Natural killer cell (primary cell): ENCODE data around the gene MYLK. TPM values are rescaled to one million over a fixed set of nuclear protein-coding genes. Genes with fewer than 3 reads are reported as not detected.
"Not testable (repeated sequence)": the region's sequence is repeated elsewhere in the genome, so short reads cannot be mapped to it uniquely, and the experiment has no call there.

Experiments
- ATAC-seq, 3 donors: fragments of 150-1000 bp in 2 of 3; fragments of 200-7000 bp in 1 of 3; cut with Tn5 transposase; 1 replicate in 1 of 3; 2 replicates in 2 of 3; pipeline ENCODE4 v1.10.0; 2021; ENCODE audit warnings: mild to moderate bottlenecking in 2 of 3, moderate library complexity in 2 of 3
- DNase-seq, 2 donors: peaks; one replicate each; pipeline versions ENCODE4 v3.0.0 to v3.0.0-alpha.2; 2013 to 2021; ENCODE audit warnings: mixed read lengths in 1 of 2
- H3K27ac ChIP-seq: one replicate; pipeline ENCODE4 v1.5.1; 2013; ENCODE audit warnings: mild to moderate bottlenecking, low read length
- H3K27me3 ChIP-seq: one replicate; pipeline ENCODE4 v1.6.1; 2013; ENCODE audit warnings: low read length; ENCODE audit not compliant: control insufficient read depth, insufficient read depth
- H3K36me3 ChIP-seq: one replicate; pipeline ENCODE4 v1.6.1; 2013; ENCODE audit warnings: low read length; ENCODE audit not compliant: control insufficient read depth, insufficient read depth
- H3K4me1 ChIP-seq: one replicate; pipeline ENCODE4 v1.6.1; 2013; ENCODE audit warnings: low read length; ENCODE audit not compliant: control insufficient read depth, insufficient read depth
- H3K4me3 ChIP-seq: one replicate; pipeline ENCODE4 v1.5.1; 2013; ENCODE audit warnings: low read length
- H3K9me3 ChIP-seq: one replicate; pipeline ENCODE4 v1.6.1; 2013; ENCODE audit warnings: low read length; ENCODE audit not compliant: control insufficient read depth, insufficient read depth
- H3K27ac Mint-ChIP-seq, 2 donors: one replicate each; pipeline ENCODE4 v1.8.0; 2022; ENCODE audit warnings: mild to moderate bottlenecking in 2 of 2, mixed read lengths in 2 of 2, moderate library complexity in 1 of 2
- H3K27me3 Mint-ChIP-seq, 2 donors: one replicate each; pipeline ENCODE4 v1.8.0; 2022; ENCODE audit warnings: low read depth in 2 of 2, mixed read lengths in 2 of 2
- H3K36me3 Mint-ChIP-seq: one replicate; pipeline ENCODE4 v1.8.0; 2022; ENCODE audit warnings: mixed read lengths
- H3K4me1 Mint-ChIP-seq, 2 donors: one replicate each; pipeline ENCODE4 v1.8.0; 2022; ENCODE audit warnings: mixed read lengths in 2 of 2
- H3K4me3 Mint-ChIP-seq: one replicate; pipeline ENCODE4 v1.8.0; 2022; ENCODE audit warnings: mild to moderate bottlenecking, moderate library complexity, mixed read lengths
- H3K9me3 Mint-ChIP-seq, 2 donors: one replicate each; pipeline ENCODE4 v1.8.0; 2022; ENCODE audit warnings: mixed read lengths in 2 of 2
- WGBS: methylation state at CpG from one replicate; pipeline ENCODE4 v1.1.7; 2013; ENCODE audit warnings: missing lambda C conversion rate; ENCODE audit not compliant: insufficient coverage; 5-methylcytosine and 5-hydroxymethylcytosine counted together
- intact Hi-C: fragments of 100-400 bp; cut with micrococcal nuclease; formaldehyde crosslinking; loops from one replicate; pipeline ENCODE4 v1.14.2; 2022
- total RNA-seq, 4 donors: library from RNA; stranded (reverse); fragments of 120-200 nt in 1 of 4; gene quantifications; one replicate each; pipeline versions ENCODE4 v1.2.3 to v1.2.4, GENCODE V29; 2013 to 2022
- TF ChIP-seq, protein P1 (sequence below): fragments of 200-600 bp; IDR thresholded peaks from one replicate; pipeline ENCODE4 v1.8.0; 2022; ENCODE audit warnings: antibody characterized with exemption

Gene MYLK
- total RNA-seq, 3 donors from 2014 or later (not counting 1 experiment from before 2014, with no cell fraction given): 0.39 to 5.4 (median 3.4) TPM

DNA sequence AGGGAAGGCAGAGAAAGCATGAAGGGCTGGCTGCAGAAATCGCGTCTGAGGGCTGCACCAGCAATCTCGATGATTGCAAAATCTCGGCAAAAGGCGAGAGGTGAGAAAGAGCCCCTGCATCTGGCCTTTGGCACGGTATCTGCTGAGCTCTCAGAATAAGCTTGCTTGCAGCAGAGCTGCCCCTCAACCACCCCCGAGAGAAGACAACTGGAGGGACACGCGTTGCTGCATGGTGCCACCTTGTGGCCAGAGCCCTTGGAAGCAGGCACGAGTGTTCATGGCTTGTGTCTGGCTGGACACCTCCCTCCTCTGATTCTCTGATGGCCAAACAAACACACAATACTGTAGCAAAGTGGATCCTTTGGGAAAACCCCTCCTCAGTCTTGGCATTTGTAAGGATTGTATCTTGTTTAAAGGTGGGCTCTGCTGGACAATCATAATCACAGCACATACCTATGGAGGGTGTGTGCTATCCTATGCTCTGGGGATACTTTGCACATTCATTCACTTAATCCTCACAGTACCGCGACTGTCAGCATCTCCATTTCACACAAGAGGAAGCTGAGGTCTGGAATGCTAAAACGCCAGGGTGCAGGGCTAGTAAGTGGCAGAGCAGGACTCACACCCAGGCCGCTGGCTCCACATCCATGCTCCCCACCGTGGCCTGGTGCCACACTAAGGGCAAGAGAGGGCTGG lies 164.9 kb downstream of the MYLK start:
- H3K9me3 ChIP-seq, H3K4me3 ChIP-seq, H3K4me1 Mint-ChIP-seq, H3K36me3 Mint-ChIP-seq, intact Hi-C loops, H3K4me3 Mint-ChIP-seq, H3K9me3 Mint-ChIP-seq, H3K27ac ChIP-seq, H3K27me3 Mint-ChIP-seq, H3K36me3 ChIP-seq, H3K27me3 ChIP-seq, H3K4me1 ChIP-seq, H3K27ac Mint-ChIP-seq: not testable (repeated sequence)
- ATAC-seq: peak in 2 of 3 donors; percentile 38 to 64
- DNase-seq: peak in 1 of 2 donors; percentile 58
- TF ChIP-seq, protein P1, sequence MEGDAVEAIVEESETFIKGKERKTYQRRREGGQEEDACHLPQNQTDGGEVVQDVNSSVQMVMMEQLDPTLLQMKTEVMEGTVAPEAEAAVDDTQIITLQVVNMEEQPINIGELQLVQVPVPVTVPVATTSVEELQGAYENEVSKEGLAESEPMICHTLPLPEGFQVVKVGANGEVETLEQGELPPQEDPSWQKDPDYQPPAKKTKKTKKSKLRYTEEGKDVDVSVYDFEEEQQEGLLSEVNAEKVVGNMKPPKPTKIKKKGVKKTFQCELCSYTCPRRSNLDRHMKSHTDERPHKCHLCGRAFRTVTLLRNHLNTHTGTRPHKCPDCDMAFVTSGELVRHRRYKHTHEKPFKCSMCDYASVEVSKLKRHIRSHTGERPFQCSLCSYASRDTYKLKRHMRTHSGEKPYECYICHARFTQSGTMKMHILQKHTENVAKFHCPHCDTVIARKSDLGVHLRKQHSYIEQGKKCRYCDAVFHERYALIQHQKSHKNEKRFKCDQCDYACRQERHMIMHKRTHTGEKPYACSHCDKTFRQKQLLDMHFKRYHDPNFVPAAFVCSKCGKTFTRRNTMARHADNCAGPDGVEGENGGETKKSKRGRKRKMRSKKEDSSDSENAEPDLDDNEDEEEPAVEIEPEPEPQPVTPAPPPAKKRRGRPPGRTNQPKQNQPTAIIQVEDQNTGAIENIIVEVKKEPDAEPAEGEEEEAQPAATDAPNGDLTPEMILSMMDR: peak; percentile 15
- 44% methylated on average over 14 of the region's 15 CpGs for WGBS

DNA sequence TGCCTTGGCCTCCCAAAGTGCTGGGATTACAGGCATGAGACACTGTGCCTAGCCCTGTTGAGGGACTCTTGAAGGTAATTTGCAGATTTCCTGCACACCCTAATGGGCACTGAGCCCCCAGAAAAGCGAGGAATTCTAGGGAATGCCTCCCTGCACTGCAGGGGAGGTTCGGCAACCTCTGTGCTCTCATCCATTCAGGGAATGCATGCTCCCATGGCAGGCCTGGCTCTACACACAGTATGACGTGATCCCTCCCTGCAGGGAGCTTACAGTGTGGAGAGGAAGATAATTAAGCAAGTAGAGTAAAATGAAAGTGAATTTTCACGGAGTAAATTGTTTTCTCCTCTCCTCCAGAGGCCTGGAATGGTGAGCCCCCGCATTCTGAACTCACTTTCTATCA lies 166.0 kb downstream of the MYLK start:
- peaks cover 0 to 3% of the 10 kb centered on the region in 2 donors for H3K27me3 Mint-ChIP-seq
- H3K36me3 ChIP-seq: no peaks in the 10 kb centered on the region
- intact Hi-C loops: no loop called here
- no peak overlapping the region for H3K27ac ChIP-seq
- TF ChIP-seq, protein P1: no peak
- peaks cover 0 to 4% of the 10 kb centered on the region in 2 donors for H3K4me1 Mint-ChIP-seq
- H3K9me3 Mint-ChIP-seq: no peaks in the 10 kb centered on the region
- DNase-seq (no peak), ATAC-seq (no peak)
- no peak overlapping the region for H3K4me3 Mint-ChIP-seq
- WGBS: 83% methylated on average over 5 of the region's 5 CpGs
- H3K27me3 ChIP-seq: no peaks in the 10 kb centered on the region
- no peaks in the 10 kb centered on the region for H3K36me3 Mint-ChIP-seq
- no peaks in the 10 kb centered on the region for H3K4me1 ChIP-seq
- no peak overlapping the region for H3K27ac Mint-ChIP-seq
- H3K9me3 ChIP-seq: no peaks in the 10 kb centered on the region
- no peak overlapping the region for H3K4me3 ChIP-seq

GRCh38 chr3:123717451-123717850 lies 166.7 kb downstream of the MYLK start:
- H3K36me3 ChIP-seq, H3K4me1 Mint-ChIP-seq, H3K4me3 Mint-ChIP-seq, H3K27me3 Mint-ChIP-seq, H3K36me3 Mint-ChIP-seq, H3K4me1 ChIP-seq, intact Hi-C loops, DNase-seq, H3K27ac Mint-ChIP-seq, H3K27me3 ChIP-seq, H3K27ac ChIP-seq, H3K4me3 ChIP-seq, ATAC-seq, H3K9me3 ChIP-seq, H3K9me3 Mint-ChIP-seq: not testable (repeated sequence)
- 93% methylated on average over 2 of the region's 2 CpGs for WGBS

DNA sequence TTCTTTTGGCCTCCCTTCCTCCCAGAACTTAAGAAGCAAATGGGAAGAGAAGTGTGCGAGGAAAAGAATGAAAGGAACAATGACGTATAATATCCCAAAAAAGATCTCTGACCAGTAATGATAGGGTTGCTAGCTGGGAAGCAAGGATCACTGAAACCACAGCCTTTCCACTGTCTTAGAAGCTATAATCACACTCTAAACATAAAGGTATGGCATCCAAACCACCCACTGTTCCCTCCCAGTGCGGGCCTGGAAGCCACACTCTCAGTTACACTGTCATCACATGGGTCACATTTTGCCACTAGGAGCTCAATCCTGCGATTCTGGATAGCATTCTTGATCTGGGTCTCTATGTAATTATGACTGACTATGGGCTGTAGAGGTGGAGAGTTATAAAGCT lies 167.7 kb downstream of the MYLK start:
- H3K4me1 Mint-ChIP-seq: peaks cover 0 to 4% of the 10 kb centered on the region in 2 donors
- H3K27ac ChIP-seq: no peak overlapping the region
- WGBS: 86% methylated on average over 2 of the region's 4 CpGs
- no peak for DNase-seq
- H3K4me3 ChIP-seq: no peak overlapping the region
- no peaks in the 10 kb centered on the region for H3K36me3 Mint-ChIP-seq
- H3K4me1 ChIP-seq: no peaks in the 10 kb centered on the region
- TF ChIP-seq, protein P1: no peak
- no peaks in the 10 kb centered on the region for H3K27me3 ChIP-seq
- no peak for ATAC-seq
- no peaks in the 10 kb centered on the region for H3K9me3 Mint-ChIP-seq
- no peaks in the 10 kb centered on the region for H3K27me3 Mint-ChIP-seq
- H3K4me3 Mint-ChIP-seq: no peak overlapping the region
- no peak overlapping the region for H3K27ac Mint-ChIP-seq
- H3K9me3 ChIP-seq: no peaks in the 10 kb centered on the region
- H3K36me3 ChIP-seq: no peaks in the 10 kb centered on the region
- intact Hi-C loops: no loop called here
